Sigmoid colon (tissue), 7 donors: ENCODE measurements around the gene SMYD3. TPM values are rescaled to one million over a fixed set of nuclear protein-coding genes. Genes with fewer than 3 reads are reported as not detected.

ENCODE experiments used
- DNase-seq: peaks from one replicate; pipeline ENCODE4 v3.0.0-alpha.2; 2019
- H3K27ac ChIP-seq, 4 donors: fragments of 200-600 bp; sonication (generic); one replicate each; pipeline ENCODE4 v1.5.1; 2016 to 2019; ENCODE audit warnings: mild to moderate bottlenecking in 1 of 4
- H3K27me3 ChIP-seq, 3 donors: fragments of 200-600 bp; sonication (generic); one replicate each; pipeline ENCODE4 v1.5.1; 2019; ENCODE audit warnings: mild to moderate bottlenecking in 1 of 3
- H3K36me3 ChIP-seq, 4 donors: fragments of 200-600 bp; sonication (generic); one replicate each; pipeline ENCODE4 v1.5.1; 2016 to 2019
- H3K4me1 ChIP-seq, 4 donors: fragments of 200-600 bp; sonication (generic); one replicate each; pipeline ENCODE4 v1.5.1; 2017 to 2019
- H3K4me3 ChIP-seq, 4 donors: fragments of 200-600 bp; sonication (generic); one replicate each; pipeline ENCODE4 v1.5.1; 2017 to 2019; ENCODE audit warnings: mild to moderate bottlenecking in 2 of 4, moderate library complexity in 1 of 4
- H3K9me3 ChIP-seq, 4 donors: fragments of 200-600 bp in 3 of 4; sonication (generic) in 3 of 4; one replicate each; pipeline versions ENCODE4 v1.5.1 to v1.6.1; 2013 to 2019
- EP300 ChIP-seq, 4 donors: sonication (generic); formaldehyde crosslinking; IDR thresholded peaks; one replicate each; pipeline ENCODE4 v1.6.1; 2017; ENCODE audit warnings: antibody characterized with exemption in 4 of 4
- POLR2A ChIP-seq, 2 donors: fragments of 450-650 bp; IDR thresholded peaks; one replicate each; pipeline ENCODE4 v1.6.1; 2016; ENCODE audit warnings: antibody characterized with exemption in 2 of 2, mild to moderate bottlenecking in 2 of 2, moderate library complexity in 2 of 2
- POLR2AphosphoS5 ChIP-seq, 4 donors: sonication (generic); formaldehyde crosslinking; IDR thresholded peaks; one replicate each; pipeline ENCODE4 v1.6.1; 2017; ENCODE audit warnings: antibody characterized with exemption in 4 of 4
- WGBS, 2 donors: extraction: QIAGEN DNeasy Blood & Tissue Kit; methylation state at CpG; one replicate each; pipeline ENCODE4 v1.1.7; 2013; 5-methylcytosine and 5-hydroxymethylcytosine counted together
- intact Hi-C: fragments of 100-400 bp; cut with DNase I; formaldehyde crosslinking; loops from one replicate; pipeline ENCODE4 v1.15.1; 2023
- polyA plus RNA-seq, 3 donors: library from polyadenylated mRNA; stranded (reverse); fragments of 200-250 nt; gene quantifications; one replicate each; pipeline ENCODE4 v1.2.3, GENCODE V29; 2013
- total RNA-seq, 4 donors: library from RNA; depleted of rRNA; stranded (reverse); fragments of >200 nt; gene quantifications; one replicate each; pipeline ENCODE4 v1.1.0, GENCODE V29; 2016
- TF ChIP-seq, protein P1 (sequence below), 4 experiments: fragments of 450-650 bp in 3 of 4; fragments of 200-600 bp in 1 of 4; IDR thresholded peaks; one replicate each; pipeline ENCODE4 v1.5.1; 2016 to 2019; ENCODE audit warnings: antibody characterized with exemption in 4 of 4, mild to moderate bottlenecking in 3 of 4, moderate library complexity in 2 of 4
- donor health status: healthy with polysubstance abuse.
- donor health status: Bipolar disorder and iron deficiency.
- donor health status: healthy.

SMYD3 gene
- total and polyA plus RNA-seq, 7 donors, result 8.7 to 23.8 (median 17.1) TPM

DNA sequence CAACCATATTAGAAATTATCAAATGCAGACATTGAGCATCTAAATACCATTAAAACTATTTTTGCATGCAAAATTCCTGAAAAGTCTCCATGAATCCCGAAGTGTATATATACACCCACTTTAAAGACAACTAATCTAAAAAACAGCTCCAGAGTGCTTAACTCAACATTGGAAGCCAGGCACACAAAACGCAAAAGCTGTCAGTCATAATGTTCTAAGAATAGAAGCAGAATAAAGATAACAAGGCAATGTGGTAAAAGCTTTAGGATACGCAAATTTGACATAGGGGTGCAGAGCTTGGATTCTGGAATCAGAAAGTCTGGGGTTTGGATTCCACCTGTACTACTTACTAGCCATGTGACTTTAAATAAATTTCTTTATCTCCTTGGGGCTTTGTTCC, 62.5 kb downstream of the SMYD3 start:
- Histone ChIP-seq H3K36me3 (no peaks in the 10 kb centered on the region), H3K4me3 (no peak overlapping the region), H3K27ac (no peak overlapping the region), H3K4me1 (no peaks in the 10 kb centered on the region), H3K27me3 (no peaks in the 10 kb centered on the region), H3K9me3 (no peaks in the 10 kb centered on the region)
- no peak for DNase-seq
- intact Hi-C loops, result no loop called here
- TF ChIP-seq, protein P1, sequence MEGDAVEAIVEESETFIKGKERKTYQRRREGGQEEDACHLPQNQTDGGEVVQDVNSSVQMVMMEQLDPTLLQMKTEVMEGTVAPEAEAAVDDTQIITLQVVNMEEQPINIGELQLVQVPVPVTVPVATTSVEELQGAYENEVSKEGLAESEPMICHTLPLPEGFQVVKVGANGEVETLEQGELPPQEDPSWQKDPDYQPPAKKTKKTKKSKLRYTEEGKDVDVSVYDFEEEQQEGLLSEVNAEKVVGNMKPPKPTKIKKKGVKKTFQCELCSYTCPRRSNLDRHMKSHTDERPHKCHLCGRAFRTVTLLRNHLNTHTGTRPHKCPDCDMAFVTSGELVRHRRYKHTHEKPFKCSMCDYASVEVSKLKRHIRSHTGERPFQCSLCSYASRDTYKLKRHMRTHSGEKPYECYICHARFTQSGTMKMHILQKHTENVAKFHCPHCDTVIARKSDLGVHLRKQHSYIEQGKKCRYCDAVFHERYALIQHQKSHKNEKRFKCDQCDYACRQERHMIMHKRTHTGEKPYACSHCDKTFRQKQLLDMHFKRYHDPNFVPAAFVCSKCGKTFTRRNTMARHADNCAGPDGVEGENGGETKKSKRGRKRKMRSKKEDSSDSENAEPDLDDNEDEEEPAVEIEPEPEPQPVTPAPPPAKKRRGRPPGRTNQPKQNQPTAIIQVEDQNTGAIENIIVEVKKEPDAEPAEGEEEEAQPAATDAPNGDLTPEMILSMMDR (IDR thresholded peaks at IDR 0.05), result no peak
- TF ChIP-seq POLR2AphosphoS5 (IDR thresholded peaks at IDR 0.05) (no peak), EP300 (IDR thresholded peaks at IDR 0.05) (no peak), POLR2A (IDR thresholded peaks at IDR 0.05) (no peak)
- 81 to 87% methylated on average over 3 of the region's 3 CpGs for WGBS, 2 donors

DNA sequence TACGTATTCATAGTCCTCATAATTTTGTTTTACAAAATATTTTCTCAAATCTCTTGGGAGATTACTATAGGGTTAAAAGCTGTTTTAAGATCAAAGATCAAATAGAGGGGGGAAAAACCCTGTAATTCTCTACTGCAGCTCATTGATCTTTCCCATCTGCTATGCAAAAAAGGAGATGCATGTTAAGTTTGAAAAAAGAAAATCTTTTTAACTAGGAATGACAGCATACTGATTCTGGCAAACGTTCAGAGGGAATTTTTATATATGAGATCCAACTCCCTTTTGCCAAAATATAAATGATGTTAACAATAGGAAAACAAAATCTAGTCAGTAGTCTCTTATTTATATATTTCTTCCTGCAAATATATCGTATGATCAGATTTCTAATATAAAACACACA, 69.1 kb downstream of the SMYD3 start:
- TF ChIP-seq EP300 (IDR thresholded peaks at IDR 0.05), result no peak
- TF ChIP-seq POLR2AphosphoS5 (IDR thresholded peaks at IDR 0.05), result no peak
- TF ChIP-seq, protein P1 (IDR thresholded peaks at IDR 0.05), result no peak
- no peak for TF ChIP-seq POLR2A (IDR thresholded peaks at IDR 0.05)
- no peak overlapping the region for H3K4me3 ChIP-seq
- intact Hi-C loops, result no loop called here
- WGBS, 2 donors, result 81 to 86% methylated on average over 3 of the region's 3 CpGs
- H3K36me3 ChIP-seq, result no peaks in the 10 kb centered on the region
- DNase-seq, result no peak
- H3K27ac ChIP-seq, result no peak overlapping the region
- no peaks in the 10 kb centered on the region for H3K27me3 ChIP-seq
- H3K9me3 ChIP-seq, result no peaks in the 10 kb centered on the region
- H3K4me1 ChIP-seq, result peaks cover 0 to 7% (median 0%) of the 10 kb centered on the region in 4 donors

DNA sequence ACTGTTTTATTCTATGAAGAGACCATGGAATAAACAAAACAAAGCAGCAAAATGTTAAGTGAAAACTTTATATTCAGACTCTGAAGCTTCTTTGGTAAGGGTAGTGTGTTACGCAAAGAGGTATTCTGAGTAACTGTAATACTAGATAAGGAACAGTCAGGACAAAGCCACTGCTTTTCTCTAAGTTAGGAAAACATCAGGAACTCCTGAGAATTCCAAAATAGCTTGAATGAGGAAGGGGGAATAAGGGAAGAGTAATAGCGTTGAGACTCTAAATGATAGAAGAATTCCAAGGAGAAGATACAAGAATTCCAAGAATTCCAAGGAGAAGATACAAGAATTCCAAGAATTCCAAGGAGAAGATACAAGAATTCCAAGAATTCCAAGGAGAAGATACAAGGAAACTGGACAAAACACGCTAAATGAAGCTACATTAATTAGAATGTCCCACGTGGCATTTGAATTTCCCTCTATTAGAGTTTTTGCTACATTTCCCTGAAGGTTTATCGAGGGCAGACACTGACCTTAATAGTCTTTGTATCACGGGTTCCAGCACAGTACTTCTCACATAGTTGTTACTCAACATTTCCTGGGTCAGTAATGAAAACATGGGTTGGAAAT, 71.5 kb downstream of the SMYD3 start:
- 90 to 91% methylated on average over 6 of the region's 6 CpGs for WGBS, 2 donors
- Histone ChIP-seq H3K36me3 (no peaks in the 10 kb centered on the region), H3K4me3 (no peak overlapping the region), H3K27me3 (no peaks in the 10 kb centered on the region), H3K27ac (no peak overlapping the region), H3K4me1 (peaks cover 0 to 7% (median 2%) of the 10 kb centered on the region in 4 donors), H3K9me3 (no peaks in the 10 kb centered on the region)
- intact Hi-C loops, result no loop called here
- no peak for DNase-seq
- TF ChIP-seq, protein P1 (IDR thresholded peaks at IDR 0.05), result no peak
- TF ChIP-seq POLR2A (IDR thresholded peaks at IDR 0.05) (no peak), EP300 (IDR thresholded peaks at IDR 0.05) (no peak)

DNA sequence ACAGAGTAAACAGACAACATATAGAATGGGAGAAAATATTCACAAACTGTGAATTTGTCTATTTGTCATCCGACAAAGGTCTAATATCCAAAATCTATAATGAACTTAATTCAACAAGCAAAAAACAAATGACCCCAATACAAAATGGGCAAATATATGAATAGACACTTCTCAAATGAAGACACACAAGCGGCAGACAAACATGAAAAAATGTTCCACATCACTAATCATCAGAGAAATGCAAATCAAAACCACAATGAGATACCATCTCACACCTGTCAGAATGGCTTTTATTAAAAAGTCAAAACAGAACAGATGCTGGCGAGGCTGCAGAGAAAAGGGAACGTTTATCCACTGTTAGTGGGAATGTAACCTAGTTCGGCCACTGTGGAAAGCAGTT, 72.7 kb downstream of the SMYD3 start:
- Histone ChIP-seq H3K4me3 (no peak overlapping the region), H3K9me3 (no peaks in the 10 kb centered on the region), H3K27me3 (no peaks in the 10 kb centered on the region), H3K4me1 (peaks cover 0 to 7% (median 2%) of the 10 kb centered on the region in 4 donors), H3K27ac (no peak overlapping the region), H3K36me3 (no peaks in the 10 kb centered on the region)
- no peak for TF ChIP-seq EP300 (IDR thresholded peaks at IDR 0.05)
- TF ChIP-seq POLR2AphosphoS5 (IDR thresholded peaks at IDR 0.05), result no peak
- TF ChIP-seq, protein P1 (IDR thresholded peaks at IDR 0.05), result no peak
- TF ChIP-seq POLR2A (IDR thresholded peaks at IDR 0.05), result no peak
- intact Hi-C loops, result no loop called here
- DNase-seq, result no peak
- WGBS, 2 donors, result 83 to 95% methylated on average over 5 of the region's 5 CpGs
